ENCODE measurements around the gene ARHGEF7. TPM values are rescaled to one million over a fixed set of nuclear protein-coding genes. Genes with fewer than 3 reads are reported as not detected.

ARHGEF7 gene
- total RNA-seq, 1 experiment from 2014 or later, result 46.2 TPM

- ChIA-PET CTCF (no interaction called here), RAD21 (ENCODE audit: low non-redundant PET in 1 of 2, low total read pairs in 2 of 2, uncharacterized antibody in 2 of 2, unreplicated experiment in 2 of 2) (no interaction called here), POLR2A (no interaction called here)
- H3K4me1 ChIP-seq (ENCODE audit: control insufficient read depth in 1 of 2, insufficient read depth in 2 of 2, low read length in 2 of 2), result no peaks in the 10 kb centered on the region
- H3K27me3 ChIP-seq (ENCODE audit: insufficient read depth, low read length), result no peaks in the 10 kb centered on the region
- no peaks in the 10 kb centered on the region for H4K20me1 ChIP-seq (ENCODE audit: insufficient read depth)
- H3K9ac ChIP-seq (ENCODE audit: low read length), result no peak overlapping the region
- H3K9me2 ChIP-seq (ENCODE audit: insufficient read depth), result no peaks in the 10 kb centered on the region
- H3K9me3 ChIP-seq (ENCODE audit: control insufficient read depth in 1 of 2, insufficient read depth in 1 of 2, low read depth in 1 of 2, low read length in 2 of 2), result no peaks in the 10 kb centered on the region
- peaks cover 70% of the 10 kb centered on the region for H3K79me2 ChIP-seq (ENCODE audit: insufficient read depth, low read length)
- no TSS peak for BruUV-seq (replicated peaks)
- no peaks in the 10 kb centered on the region for H3K36me3 ChIP-seq (ENCODE audit: control insufficient read depth in 1 of 2, insufficient read depth in 2 of 2, low read length in 2 of 2)
- no peak overlapping the region for H2AFZ ChIP-seq (ENCODE audit: low read depth, low read length, poor library complexity, severe bottlenecking)
- DNase-seq (ENCODE audit: low read depth, low spot score) (no peak), ATAC-seq (no peak)
- TF ChIP-seq REST (IDR thresholded peaks at IDR 0.05; ENCODE audit: low read depth), result no peak
- TF ChIP-seq ELF1 (IDR thresholded peaks at IDR 0.05; ENCODE audit: borderline replicate concordance, low read depth), result no peak
- TF ChIP-seq POLR2A (IDR thresholded peaks at IDR 0.05; ENCODE audit: borderline replicate concordance, extremely low read depth, insufficient read depth, insufficient read length), result no peak
- no peak overlapping the region for H3K4me3 ChIP-seq (replicated peaks in 1 of 2; ENCODE audit: low read depth in 1 of 2, low read length in 2 of 2)
- no peak overlapping the region for H3K4me2 ChIP-seq (ENCODE audit: low read length)
- intact Hi-C loops (cut with micrococcal nuclease), result no loop called here
- no peak overlapping the region for H3K27ac ChIP-seq (ENCODE audit: low read depth, low read length)
These were observed 104.8 kb downstream of the ARHGEF7 start for GRCh38 chr13:111219950-111220349.

- intact Hi-C loops (cut with micrococcal nuclease), result no loop called here
- H3K27ac ChIP-seq (ENCODE audit: low read depth, low read length), result no peak overlapping the region
- BruUV-seq (replicated peaks), result no TSS peak
- H3K4me1 ChIP-seq (ENCODE audit: control insufficient read depth in 1 of 2, insufficient read depth in 2 of 2, low read length in 2 of 2), result no peaks in the 10 kb centered on the region
- no peak overlapping the region for H3K9ac ChIP-seq (ENCODE audit: low read length)
- no peak for ATAC-seq
- H3K9me3 ChIP-seq (ENCODE audit: control insufficient read depth in 1 of 2, insufficient read depth in 1 of 2, low read depth in 1 of 2, low read length in 2 of 2), result no peaks in the 10 kb centered on the region
- no peaks in the 10 kb centered on the region for H3K9me2 ChIP-seq (ENCODE audit: insufficient read depth)
- H3K4me2 ChIP-seq (ENCODE audit: low read length), result no peak overlapping the region
- no peaks in the 10 kb centered on the region for H3K27me3 ChIP-seq (ENCODE audit: insufficient read depth, low read length)
- H3K4me3 ChIP-seq (replicated peaks in 1 of 2; ENCODE audit: low read depth in 1 of 2, low read length in 2 of 2), result no peak overlapping the region
- DNase-seq (ENCODE audit: low read depth, low spot score), result no peak
- H4K20me1 ChIP-seq (ENCODE audit: insufficient read depth), result no peaks in the 10 kb centered on the region
- ChIA-PET POLR2A (no interaction called here), RAD21 (ENCODE audit: low non-redundant PET in 1 of 2, low total read pairs in 2 of 2, uncharacterized antibody in 2 of 2, unreplicated experiment in 2 of 2) (interaction anchor here in 1 of 2 experiments (0.6 kb wide), 1 partner anchor 234 kb away, joined by 8 read pairs; no protein-coding TSS in a partner anchor), CTCF (interaction anchor here (1.8 kb wide), 1 partner anchor 157 kb away, joined by 9 read pairs; no protein-coding TSS in a partner anchor)
- H3K79me2 ChIP-seq (ENCODE audit: insufficient read depth, low read length), result peaks cover 58% of the 10 kb centered on the region
- no peak overlapping the region for H2AFZ ChIP-seq (ENCODE audit: low read depth, low read length, poor library complexity, severe bottlenecking)
- no peaks in the 10 kb centered on the region; a peak in 1 of 4 replicates for H3K36me3 ChIP-seq (ENCODE audit: control insufficient read depth in 1 of 2, insufficient read depth in 2 of 2, low read length in 2 of 2)
- TF ChIP-seq REST (IDR thresholded peaks at IDR 0.05; ENCODE audit: low read depth) (no peak), YY1 (IDR thresholded peaks at IDR 0.05; ENCODE audit: extremely low read depth, insufficient replicate concordance, low read depth, low read length) (no peak), RAD21 (IDR thresholded peaks at IDR 0.05; ENCODE audit: low read depth) (no peak), CEBPB (IDR thresholded peaks at IDR 0.05; ENCODE audit: low read depth) (no peak), SP1 (IDR thresholded peaks at IDR 0.05; ENCODE audit: low read depth) (no peak), EGR1 (IDR thresholded peaks at IDR 0.05; ENCODE audit: low read depth) (no peak), JUND (IDR thresholded peaks at IDR 0.05) (no peak), CBX3 (IDR thresholded peaks at IDR 0.05; ENCODE audit: low read depth) (no peak), ATF3 (IDR thresholded peaks at IDR 0.05) (no peak)
These were observed 110.1 kb downstream of the ARHGEF7 start for GRCh38 chr13:111225166-111225565.
